ENCODE data around the gene TGM5. TPM values are rescaled to one million over a fixed set of nuclear protein-coding genes. Genes with fewer than 3 reads are reported as not detected.

TGM5 gene
- total and polyA plus RNA-seq, 4 donors = 0.15 TPM; not detected in 3

GRCh38 chr15:43196760-43197548, 69.8 kb downstream of the TGM5 start:
- Histone ChIP-seq H3K4me3 (no peak overlapping the region), H3K9ac (ENCODE audit: insufficient read depth in 1 of 2, low read length in 2 of 2) (no peak overlapping the region), H3K4me1 (ENCODE audit: control insufficient read depth in 5 of 5, insufficient read depth in 5 of 5, low read length in 5 of 5) (peaks cover 0 to 7% (median 0%) of the 10 kb centered on the region in 5 donors), H3K27me3 (ENCODE audit: control insufficient read depth in 3 of 3, insufficient read depth in 3 of 3, low read length in 2 of 3) (no peaks in the 10 kb centered on the region), H3K27ac (ENCODE audit: low read depth in 1 of 2, low read length in 1 of 2) (no peak overlapping the region), H3K36me3 (ENCODE audit: control insufficient read depth in 4 of 4, insufficient read depth in 4 of 4, low read length in 4 of 4) (peaks cover 0 to 15% (median 14%) of the 10 kb centered on the region in 4 donors), H3K9me3 (ENCODE audit: control insufficient read depth in 4 of 4, insufficient read depth in 3 of 4, low read length in 3 of 4) (no peaks in the 10 kb centered on the region)
- no peak for DNase-seq
- TF ChIP-seq, protein P1, sequence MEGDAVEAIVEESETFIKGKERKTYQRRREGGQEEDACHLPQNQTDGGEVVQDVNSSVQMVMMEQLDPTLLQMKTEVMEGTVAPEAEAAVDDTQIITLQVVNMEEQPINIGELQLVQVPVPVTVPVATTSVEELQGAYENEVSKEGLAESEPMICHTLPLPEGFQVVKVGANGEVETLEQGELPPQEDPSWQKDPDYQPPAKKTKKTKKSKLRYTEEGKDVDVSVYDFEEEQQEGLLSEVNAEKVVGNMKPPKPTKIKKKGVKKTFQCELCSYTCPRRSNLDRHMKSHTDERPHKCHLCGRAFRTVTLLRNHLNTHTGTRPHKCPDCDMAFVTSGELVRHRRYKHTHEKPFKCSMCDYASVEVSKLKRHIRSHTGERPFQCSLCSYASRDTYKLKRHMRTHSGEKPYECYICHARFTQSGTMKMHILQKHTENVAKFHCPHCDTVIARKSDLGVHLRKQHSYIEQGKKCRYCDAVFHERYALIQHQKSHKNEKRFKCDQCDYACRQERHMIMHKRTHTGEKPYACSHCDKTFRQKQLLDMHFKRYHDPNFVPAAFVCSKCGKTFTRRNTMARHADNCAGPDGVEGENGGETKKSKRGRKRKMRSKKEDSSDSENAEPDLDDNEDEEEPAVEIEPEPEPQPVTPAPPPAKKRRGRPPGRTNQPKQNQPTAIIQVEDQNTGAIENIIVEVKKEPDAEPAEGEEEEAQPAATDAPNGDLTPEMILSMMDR (IDR thresholded peaks at IDR 0.05; ENCODE audit: control extremely low read depth, extremely low read depth) = no peak
- 93 to 95% methylated on average over 10 of the region's 10 CpGs for WGBS, 2 donors
- ATAC-seq (ENCODE audit: insufficient read depth, low FRiP score) = no peak

- Histone ChIP-seq H3K27ac (ENCODE audit: low read depth in 1 of 2, low read length in 1 of 2) (no peak overlapping the region), H3K27me3 (ENCODE audit: control insufficient read depth in 3 of 3, insufficient read depth in 3 of 3, low read length in 2 of 3) (no peaks in the 10 kb centered on the region), H3K36me3 (ENCODE audit: control insufficient read depth in 4 of 4, insufficient read depth in 4 of 4, low read length in 4 of 4) (peaks cover 0 to 28% (median 26%) of the 10 kb centered on the region in 4 donors), H3K4me1 (ENCODE audit: control insufficient read depth in 5 of 5, insufficient read depth in 5 of 5, low read length in 5 of 5) (peaks cover 0 to 15% (median 0%) of the 10 kb centered on the region in 5 donors), H3K9ac (ENCODE audit: insufficient read depth in 1 of 2, low read length in 2 of 2) (no peak overlapping the region), H3K9me3 (ENCODE audit: control insufficient read depth in 4 of 4, insufficient read depth in 3 of 4, low read length in 3 of 4) (no peaks in the 10 kb centered on the region), H3K4me3 (no peak overlapping the region)
- ATAC-seq (ENCODE audit: insufficient read depth, low FRiP score) (no peak), DNase-seq (no peak)
- 87 to 97% methylated on average over 2 of the region's 2 CpGs for WGBS, 2 donors
- TF ChIP-seq, protein P1 (IDR thresholded peaks at IDR 0.05; ENCODE audit: control extremely low read depth, extremely low read depth) = no peak
These were observed 71.9 kb downstream of the TGM5 start for GRCh38 chr15:43194795-43195194.

DNA sequence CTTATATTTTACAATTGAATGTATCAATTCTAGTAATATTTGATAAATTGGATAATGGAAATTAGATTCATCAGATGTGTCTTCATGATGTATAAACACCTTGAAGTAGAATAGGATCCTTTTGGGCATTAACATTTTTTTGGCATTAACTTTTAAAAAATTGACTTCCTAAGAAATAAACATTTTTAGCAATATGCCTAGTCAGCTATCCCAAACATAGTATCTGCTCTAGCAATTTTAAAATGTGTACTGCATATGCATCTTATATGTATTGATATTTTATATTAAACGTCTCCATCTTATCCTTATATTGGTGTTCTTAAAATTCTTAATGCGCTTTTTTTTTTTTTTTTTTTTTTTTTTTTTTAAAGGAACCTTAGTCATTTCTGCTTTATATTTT, 73.0 kb downstream of the TGM5 start:
- DNase-seq = no peak
- H3K4me3 ChIP-seq = no peak overlapping the region
- WGBS, 2 donors = 95 to 99% methylated on average over 2 of the region's 2 CpGs
- TF ChIP-seq, protein P1 (IDR thresholded peaks at IDR 0.05; ENCODE audit: control extremely low read depth, extremely low read depth) = no peak
- H3K9me3 ChIP-seq (ENCODE audit: control insufficient read depth in 4 of 4, insufficient read depth in 3 of 4, low read length in 3 of 4) = no peaks in the 10 kb centered on the region
- H3K36me3 ChIP-seq (ENCODE audit: control insufficient read depth in 4 of 4, insufficient read depth in 4 of 4, low read length in 4 of 4) = peaks cover 0 to 34% (median 28%) of the 10 kb centered on the region in 4 donors
- H3K27me3 ChIP-seq (ENCODE audit: control insufficient read depth in 3 of 3, insufficient read depth in 3 of 3, low read length in 2 of 3) = no peaks in the 10 kb centered on the region
- no peak overlapping the region for H3K27ac ChIP-seq (ENCODE audit: low read depth in 1 of 2, low read length in 1 of 2)
- H3K4me1 ChIP-seq (ENCODE audit: control insufficient read depth in 5 of 5, insufficient read depth in 5 of 5, low read length in 5 of 5) = peaks cover 0 to 15% (median 0%) of the 10 kb centered on the region in 5 donors
- no peak for ATAC-seq (ENCODE audit: insufficient read depth, low FRiP score)
- H3K9ac ChIP-seq (ENCODE audit: insufficient read depth in 1 of 2, low read length in 2 of 2) = no peak overlapping the region
